Thyroid gland (tissue), 4 donors: Measurements from ENCODE around the gene PKP2.

ENCODE experiments used
- CTCF ChIP-seq, 6 experiments: fragments of 200-600 bp in 3 of 6; fragments of 450-650 bp in 3 of 6; sonication (generic) in 3 of 6; IDR thresholded peaks; one replicate each; pipeline ENCODE4 v1.5.1; 2016 to 2019; ENCODE audit warnings: antibody characterized with exemption in 6 of 6, mild to moderate bottlenecking in 2 of 6, inconsistent platforms in 1 of 6, moderate library complexity in 1 of 6
- POLR2A ChIP-seq, 2 donors: fragments of 450-650 bp; IDR thresholded peaks; one replicate each; pipeline ENCODE4 v1.6.1; 2017; ENCODE audit warnings: antibody characterized with exemption in 2 of 2, mild to moderate bottlenecking in 2 of 2, moderate library complexity in 1 of 2

- TF ChIP-seq CTCF (IDR thresholded peaks at IDR 0.05) (no peak), POLR2A (IDR thresholded peaks at IDR 0.05) (no peak)
These were observed 6.7 kb upstream of the PKP2 start for GRCh38 chr12:32903318-32903717.
